Nucleus accumbens (tissue), 56 donors: Measurements from ENCODE around the gene CIAO2A.
"Not testable (repeated sequence)": the region's sequence is repeated elsewhere in the genome, so short reads cannot be mapped to it uniquely, and the experiment has no call there.

Source experiments
- DNase-seq, 56 donors: peaks; one replicate each; lab custom pipeline; 2025; lab: John Stamatoyannopoulos, UW

Gene CIAO2A

GRCh38 chr15:64073496-64073895 lies 20.1 kb downstream of the CIAO2A start:
- not testable (repeated sequence) for DNase-seq

- DNase-seq = no peak
Observed at GRCh38 chr15:64072812-64073211, 20.8 kb downstream of the CIAO2A start.

DNA sequence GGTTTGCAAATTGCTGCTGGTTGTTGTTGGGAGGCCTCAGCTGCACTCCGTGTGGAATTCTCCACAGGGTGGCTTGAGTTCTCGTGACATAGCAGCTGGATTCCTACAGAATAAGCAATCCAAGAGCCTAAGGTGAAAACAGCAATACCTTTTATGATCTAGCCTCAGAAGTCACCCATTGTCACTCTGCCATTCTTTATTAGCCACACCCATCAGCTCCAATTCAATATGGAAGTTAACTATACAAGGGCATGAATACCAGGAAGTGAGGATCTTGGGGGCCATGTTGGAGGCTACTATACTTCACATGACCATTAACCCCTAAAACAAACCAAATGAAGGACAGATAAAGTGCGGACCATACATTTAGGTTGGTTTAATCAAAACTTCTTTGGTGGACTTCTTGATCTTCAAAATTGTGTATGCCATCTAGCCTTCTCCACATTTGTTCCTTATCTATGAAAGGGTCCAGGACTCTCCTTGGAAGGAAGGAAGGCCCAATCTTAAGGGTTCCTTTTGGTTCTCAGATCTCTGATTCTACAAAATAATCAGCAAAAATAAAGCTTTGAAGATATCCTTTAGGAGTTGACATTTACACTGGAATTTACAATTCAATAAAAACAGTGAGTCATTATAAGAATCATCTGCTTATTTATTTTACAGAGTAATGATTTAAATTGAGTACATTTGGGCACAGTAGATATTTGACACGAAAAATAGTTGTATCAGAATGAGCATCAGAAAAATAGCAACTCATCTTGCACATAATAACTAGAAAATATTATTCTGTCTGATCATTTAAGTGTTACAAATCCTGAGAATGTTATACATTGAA lies 21.5 kb downstream of the CIAO2A start:
- no peak for DNase-seq

DNA sequence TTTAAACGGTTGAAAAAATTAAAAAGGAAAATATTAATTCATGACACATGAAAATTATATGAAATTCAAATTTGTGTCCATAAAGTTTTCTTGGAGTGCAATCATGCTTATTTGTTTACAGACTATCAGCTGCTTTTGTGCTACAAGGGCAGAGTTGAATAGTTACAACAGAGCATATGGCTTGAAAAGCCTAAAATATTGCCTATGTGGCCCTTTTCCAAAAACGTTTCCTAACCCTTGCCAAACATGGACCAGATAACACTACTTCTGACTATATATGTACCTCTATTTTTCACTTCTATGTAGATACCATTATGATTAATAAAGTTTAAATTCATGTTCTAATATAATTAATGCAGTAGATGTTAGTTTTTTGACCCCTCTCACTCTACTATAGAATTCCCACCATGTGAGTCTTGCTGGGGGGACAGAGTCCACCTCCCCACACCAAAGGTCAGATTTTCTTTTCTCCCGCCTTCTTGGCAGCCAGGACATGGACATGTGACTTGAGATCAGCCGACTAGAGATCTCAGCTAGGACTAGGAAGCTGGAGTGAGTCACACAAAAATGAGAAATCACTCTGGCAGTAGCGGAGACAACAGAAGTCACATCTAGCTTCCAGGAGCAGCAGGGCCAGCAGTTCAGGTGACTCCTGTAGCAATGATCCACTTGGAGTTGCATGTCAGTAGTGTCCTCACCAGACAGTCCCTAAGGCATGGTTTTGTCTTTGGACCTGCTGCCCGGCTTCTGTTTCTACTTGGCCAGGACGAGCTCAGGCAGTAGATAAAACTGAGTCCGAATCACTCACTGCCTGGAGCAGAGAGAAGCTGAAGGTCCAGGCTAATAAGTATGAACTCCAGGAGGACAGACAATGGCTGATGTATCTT lies 22.4 kb downstream of the CIAO2A start:
- DNase-seq = peak in 20 of 56 donors; percentile 3 to 68 (median 17)

DNA sequence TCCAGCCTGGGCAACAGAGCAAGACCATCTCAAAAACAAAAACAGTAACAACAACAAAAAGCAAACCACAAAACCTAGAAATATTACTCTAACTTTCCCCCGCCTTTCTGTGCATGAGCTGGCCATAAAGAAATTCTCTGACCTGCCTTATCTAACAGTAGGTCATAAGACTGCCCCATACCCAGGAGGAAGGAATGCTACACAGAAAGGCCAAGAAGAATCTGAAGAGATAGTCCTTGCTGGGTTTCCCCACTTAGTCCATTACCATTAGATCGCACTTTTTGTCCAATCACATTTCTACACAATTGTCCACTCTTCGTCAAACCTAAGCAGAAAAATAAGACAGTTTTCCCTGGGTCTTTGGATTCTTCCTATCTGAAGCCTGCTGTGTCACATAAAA lies 23.5 kb downstream of the CIAO2A start:
- no peak for DNase-seq

DNA sequence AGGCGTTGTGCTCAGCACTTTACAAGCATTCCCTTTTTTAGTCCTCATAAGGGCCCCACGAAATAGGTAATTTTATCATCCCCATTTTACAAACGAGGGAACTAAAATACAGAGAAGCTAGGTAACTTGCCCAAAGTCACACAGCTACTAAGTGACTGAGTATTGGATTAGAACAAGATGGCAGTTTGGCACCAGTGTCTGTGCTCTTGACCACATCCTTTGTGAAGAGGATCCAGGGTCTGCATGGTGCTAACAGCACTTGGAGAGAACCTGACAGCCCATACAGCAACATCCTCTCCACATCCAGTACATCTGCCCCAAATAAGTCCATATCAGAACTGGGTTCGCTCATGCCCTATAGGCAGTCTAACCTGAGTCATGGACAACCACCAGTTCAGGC lies 25.5 kb downstream of the CIAO2A start:
- DNase-seq = no peak

GRCh38 chr15:64067564-64068030 lies 26.0 kb downstream of the CIAO2A start:
- peak in 47 of 56 donors; percentile 8 to 79 (median 38) for DNase-seq

DNA sequence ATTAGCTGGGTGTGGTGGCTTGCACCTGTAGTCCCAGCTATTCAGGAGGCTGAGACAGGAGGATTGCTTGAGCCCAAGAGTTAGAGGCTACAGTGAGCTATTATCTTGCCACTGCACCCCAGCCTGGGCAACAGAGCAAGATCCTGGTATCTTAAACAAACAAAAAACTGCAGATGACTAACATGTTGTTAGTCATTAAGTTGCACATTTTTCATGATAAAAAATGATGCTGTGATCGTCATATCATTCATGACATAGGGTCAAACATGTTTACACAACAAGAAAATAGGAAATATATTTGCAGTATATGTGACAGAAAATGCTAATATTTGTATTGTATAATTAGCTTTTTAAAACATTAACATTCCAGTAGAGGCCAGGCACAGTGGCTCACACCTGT lies 27.2 kb downstream of the CIAO2A start:
- DNase-seq = no peak

DNA sequence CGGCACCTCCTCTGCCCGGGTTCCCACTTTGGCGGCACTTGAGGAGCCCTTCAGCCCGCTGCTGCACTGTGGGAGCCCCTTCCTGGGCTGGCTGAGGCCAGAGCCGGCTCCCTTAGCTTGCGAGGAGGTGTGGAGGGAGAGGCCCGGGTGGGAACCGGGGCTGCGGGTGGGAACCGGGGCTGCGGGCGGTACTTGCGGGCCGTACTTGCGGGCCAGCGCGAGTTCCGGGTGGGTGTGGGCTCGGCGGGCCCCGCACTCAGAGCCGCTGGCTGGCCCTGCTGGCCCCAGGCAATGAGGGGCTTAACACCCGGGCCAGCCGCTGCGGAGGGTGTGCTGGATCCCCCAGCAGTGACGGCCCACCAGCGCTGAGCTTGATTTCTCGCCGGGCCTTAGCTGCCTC lies 32.9 kb downstream of the CIAO2A start:
- no peak for DNase-seq

- not testable (repeated sequence) for DNase-seq
Observed at GRCh38 chr15:64059104-64059503, 34.5 kb downstream of the CIAO2A start.

GRCh38 chr15:64058279-64058678 lies 35.4 kb downstream of the CIAO2A start:
- no peak for DNase-seq

- DNase-seq = peak in 1 of 56 donors; percentile 9
Observed at GRCh38 chr15:64053674-64054073, 40.0 kb downstream of the CIAO2A start.

DNA sequence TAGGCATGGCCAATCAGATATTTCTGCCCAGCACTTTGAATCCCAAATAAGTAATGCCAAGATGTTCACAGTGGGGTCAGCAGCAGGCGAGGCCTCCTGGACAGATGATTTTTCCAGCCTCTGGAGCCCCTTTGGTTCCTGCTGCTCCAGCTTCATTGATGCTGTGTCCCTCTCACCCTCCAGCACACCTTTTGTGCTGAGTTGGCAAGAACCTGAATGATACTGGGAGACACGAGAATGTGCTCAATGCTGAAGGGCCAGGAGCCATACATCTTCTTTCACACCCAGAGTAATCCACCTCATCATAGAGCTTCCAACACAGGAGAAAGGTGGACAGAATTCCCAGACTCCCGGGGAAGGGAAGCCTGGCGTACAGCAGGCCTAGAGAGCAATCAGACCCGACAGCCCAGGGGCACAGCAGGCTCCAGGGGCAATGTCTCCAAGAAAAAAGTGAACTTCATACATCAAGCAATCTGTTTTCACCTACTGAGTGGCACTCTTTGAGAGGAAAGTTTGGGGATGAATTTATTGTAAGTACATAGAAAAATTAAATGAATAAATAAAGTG lies 40.6 kb downstream of the CIAO2A start:
- no peak for DNase-seq

- DNase-seq = no peak
Observed at GRCh38 chr15:64051407-64052259, 42.0 kb downstream of the CIAO2A start.

GRCh38 chr15:64051093-64051402 lies 42.6 kb downstream of the CIAO2A start:
- no peak for DNase-seq

GRCh38 chr15:64050281-64051092 lies 43.2 kb downstream of the CIAO2A start:
- no peak for DNase-seq

- no peak for DNase-seq
Observed at GRCh38 chr15:64048781-64049460, 44.7 kb downstream of the CIAO2A start.

DNA sequence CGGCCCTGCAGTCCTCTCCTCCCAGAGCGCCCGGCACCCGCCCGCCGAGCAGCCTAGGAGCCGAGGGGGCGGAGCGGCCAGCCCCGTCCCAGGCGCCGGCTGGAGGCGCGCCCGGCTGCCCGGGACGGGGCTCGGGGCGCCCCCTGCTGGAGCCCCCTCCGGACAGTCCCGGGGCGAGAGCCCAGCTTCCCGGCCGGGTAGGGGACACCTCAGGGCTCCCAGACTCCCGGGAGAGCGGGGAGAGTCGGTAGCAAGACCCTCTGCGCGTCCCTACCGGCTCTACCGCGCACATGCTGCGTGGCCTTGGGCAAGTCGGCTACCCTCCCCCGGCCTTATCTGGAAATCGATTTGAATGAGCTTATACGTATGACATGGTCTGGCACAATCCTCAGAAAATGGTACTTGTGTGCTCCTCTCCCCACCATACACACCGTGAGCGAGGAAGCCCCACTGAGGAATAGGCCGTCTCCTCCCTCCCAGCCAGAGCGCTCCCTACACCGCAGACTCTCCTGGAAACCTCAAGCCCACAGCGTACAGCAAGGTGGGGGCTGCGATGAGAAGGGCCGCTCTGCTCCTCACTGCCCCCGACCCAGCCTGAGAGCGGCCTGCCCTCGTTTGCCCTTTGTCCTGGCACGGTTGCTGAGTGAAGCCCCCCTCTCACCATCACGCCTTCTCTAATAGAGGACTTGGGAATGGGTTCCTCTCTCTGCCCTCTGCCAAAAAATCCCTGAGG lies 47.1 kb downstream of the CIAO2A start, which contains the start of gene DAPK2:
TSS of gene DAPK2 (minus strand) at position 65 of the 733 bp plus-strand sequence. CDS start 6,224 bp downstream, outside the sequence.
- peak in 49 of 56 donors; percentile 11 to 83 (median 50) for DNase-seq
